HUES6 (cell line): ENCODE results near the gene KLHL20.
A peak's percentile ranks its signal among the peaks of the same experiment; 100 is the strongest.
"Not testable (repeated sequence)": the region's sequence is repeated elsewhere in the genome, so short reads cannot be mapped to it uniquely, and the experiment has no call there.

Experiments
- H3K27ac ChIP-seq: 2 replicates; pipeline ENCODE4 v1.7.0; 2013; ENCODE audit warnings: low read depth, mild to moderate bottlenecking, low read length, inconsistent platforms
- H3K27me3 ChIP-seq: 2 replicates; pipeline ENCODE4 v1.6.1; 2013; ENCODE audit warnings: low read length; ENCODE audit not compliant: control insufficient read depth, insufficient read depth
- H3K36me3 ChIP-seq: 2 replicates; pipeline ENCODE4 v1.6.1; 2013; ENCODE audit warnings: low read length; ENCODE audit not compliant: control insufficient read depth, insufficient read depth
- H3K4me1 ChIP-seq: 2 replicates; pipeline ENCODE4 v1.6.1; 2013; ENCODE audit warnings: low read length; ENCODE audit not compliant: control insufficient read depth, insufficient read depth
- H3K4me3 ChIP-seq: 2 replicates; pipeline ENCODE4 v1.5.1; 2013; ENCODE audit warnings: low read depth, low read length
- H3K9ac ChIP-seq: one replicate; pipeline ENCODE4 v1.6.1; 2013; ENCODE audit warnings: mild to moderate bottlenecking, low read length
- H3K9me3 ChIP-seq: 2 replicates; pipeline ENCODE4 v1.6.1; 2013; ENCODE audit warnings: low read depth, low read length; ENCODE audit not compliant: control insufficient read depth, insufficient read depth

KLHL20 gene

GRCh38 chr1:173702736-173703135 is 12.0 kb upstream of the KLHL20 start:
- Histone ChIP-seq H3K4me3 (no peak overlapping the region), H3K36me3 (no peaks in the 10 kb centered on the region), H3K9ac (no peak overlapping the region), H3K27ac (no peak overlapping the region), H3K4me1 (no peaks in the 10 kb centered on the region), H3K9me3 (no peaks in the 10 kb centered on the region), H3K27me3 (no peaks in the 10 kb centered on the region)

- Histone ChIP-seq H3K9me3 (no peaks in the 10 kb centered on the region), H3K36me3 (no peaks in the 10 kb centered on the region), H3K4me3 (no peak overlapping the region), H3K4me1 (no peaks in the 10 kb centered on the region), H3K9ac (no peak overlapping the region), H3K27ac (no peak overlapping the region), H3K27me3 (peaks cover 8% of the 10 kb centered on the region; the same call in 1 of the 2 replicates)
Measured at GRCh38 chr1:173705117-173705516, 9.7 kb upstream of the KLHL20 start.

- peaks cover 31% of the 10 kb centered on the region for H3K27me3 ChIP-seq
- no peak overlapping the region for H3K9ac ChIP-seq
- no peaks in the 10 kb centered on the region for H3K36me3 ChIP-seq
- H3K27ac ChIP-seq = no peak overlapping the region
- no peaks in the 10 kb centered on the region for H3K9me3 ChIP-seq
- no peak overlapping the region for H3K4me3 ChIP-seq
- no peaks in the 10 kb centered on the region for H3K4me1 ChIP-seq
Measured at GRCh38 chr1:173708787-173709186, 6.0 kb upstream of the KLHL20 start.

GRCh38 chr1:173714441-173714758 is 381 bp upstream of the KLHL20 start:
- H3K27me3 ChIP-seq = peaks cover 25% of the 10 kb centered on the region
- 0 out of 2 replicates have a peak, but pooled peaks cover 7% of the 10 kb centered on the region for H3K4me1 ChIP-seq
- H3K9me3 ChIP-seq = no peaks in the 10 kb centered on the region
- peak overlapping the region; percentile 73 for H3K4me3 ChIP-seq
- no peak overlapping the region for H3K27ac ChIP-seq
- no peaks in the 10 kb centered on the region for H3K36me3 ChIP-seq
- H3K9ac ChIP-seq = no peak overlapping the region

- peaks cover 21% of the 10 kb centered on the region for H3K27me3 ChIP-seq
- peak overlapping the region; percentile 73 for H3K4me3 ChIP-seq
- no peaks in the 10 kb centered on the region for H3K9me3 ChIP-seq
- 0 out of 2 replicates have a peak, but pooled peaks cover 7% of the 10 kb centered on the region for H3K4me1 ChIP-seq
- no peaks in the 10 kb centered on the region for H3K36me3 ChIP-seq
- no peak overlapping the region for H3K27ac ChIP-seq
- peak overlapping the region; percentile 74 for H3K9ac ChIP-seq
Measured at GRCh38 chr1:173715538-173715844, 710 bp downstream of the KLHL20 start.

- Histone ChIP-seq H3K9ac (no peak overlapping the region), H3K4me1 (0 out of 2 replicates have a peak, but pooled peaks cover 7% of the 10 kb centered on the region), H3K4me3 (no peak overlapping the region)
Measured at GRCh38 chr1:173717238-173717637, 2.5 kb downstream of the KLHL20 start.

GRCh38 chr1:173731331-173731730 is 16.6 kb downstream of the KLHL20 start:
- H3K9ac ChIP-seq, H3K27ac ChIP-seq, H3K4me3 ChIP-seq, H3K4me1 ChIP-seq, H3K27me3 ChIP-seq, H3K9me3 ChIP-seq, H3K36me3 ChIP-seq: not testable (repeated sequence)

More at GRCh38 chr1:173717238-173717637, 2.5 kb downstream of the KLHL20 start:
- no peaks in the 10 kb centered on the region for H3K9me3 ChIP-seq
- no peak overlapping the region for H3K27ac ChIP-seq
- no peaks in the 10 kb centered on the region for H3K36me3 ChIP-seq
- peaks cover 13% of the 10 kb centered on the region for H3K27me3 ChIP-seq

- Histone ChIP-seq H3K36me3 (no peaks in the 10 kb centered on the region), H3K4me3 (no peak overlapping the region), H3K27me3 (no peaks in the 10 kb centered on the region), H3K27ac (no peak overlapping the region), H3K4me1 (no peaks in the 10 kb centered on the region), H3K9me3 (no peaks in the 10 kb centered on the region), H3K9ac (no peak overlapping the region)
Measured at GRCh38 chr1:173733912-173734311, 19.1 kb downstream of the KLHL20 start.

GRCh38 chr1:173736104-173736503 is 21.3 kb downstream of the KLHL20 start:
- not testable (repeated sequence) for H3K27ac ChIP-seq, H3K9ac ChIP-seq, H3K9me3 ChIP-seq, H3K4me3 ChIP-seq, H3K27me3 ChIP-seq, H3K4me1 ChIP-seq, H3K36me3 ChIP-seq

- Histone ChIP-seq H3K27me3 (no peaks in the 10 kb centered on the region), H3K4me3 (no peak overlapping the region), H3K9ac (no peak overlapping the region), H3K27ac (no peak overlapping the region), H3K36me3 (no peaks in the 10 kb centered on the region), H3K9me3 (no peaks in the 10 kb centered on the region), H3K4me1 (no peaks in the 10 kb centered on the region)
Measured at GRCh38 chr1:173742203-173742886, 27.6 kb downstream of the KLHL20 start.

GRCh38 chr1:173744651-173745050 is 29.9 kb downstream of the KLHL20 start:
- no peak overlapping the region for H3K4me3 ChIP-seq
- H3K27me3 ChIP-seq = no peaks in the 10 kb centered on the region
- H3K9ac ChIP-seq = no peak overlapping the region
- no peaks in the 10 kb centered on the region for H3K36me3 ChIP-seq
- H3K9me3 ChIP-seq = no peaks in the 10 kb centered on the region
- no peak overlapping the region for H3K27ac ChIP-seq
- H3K4me1 ChIP-seq = no peaks in the 10 kb centered on the region

- Histone ChIP-seq H3K36me3 (peaks cover 3% of the 10 kb centered on the region; the same call in 1 of the 2 replicates), H3K27me3 (no peaks in the 10 kb centered on the region), H3K4me3 (no peak overlapping the region), H3K9ac (no peak overlapping the region), H3K4me1 (no peaks in the 10 kb centered on the region), H3K9me3 (no peaks in the 10 kb centered on the region), H3K27ac (0 out of 2 replicates have a peak overlapping the region, but pooled peaks have one; percentile 33)
Measured at GRCh38 chr1:173749137-173749536, 34.4 kb downstream of the KLHL20 start.
